GM21423 (cell line): ENCODE data around the gene SLCO6A1.
"Not testable (repeated sequence)": the region's sequence is repeated elsewhere in the genome, so short reads cannot be mapped to it uniquely, and the experiment has no call there.

ENCODE experiments used
- ATAC-seq: cut with Tn5 transposase; IDR thresholded peaks from one replicate; pipeline ENCODE4 v1.9.1; 2021; ENCODE audit warnings: mild to moderate bottlenecking, moderate library complexity; ENCODE audit not compliant: unreplicated experiment

SLCO6A1 gene

GRCh38 chr5:102498271-102499034 lies at the start of gene SLCO6A1:
TSS of gene SLCO6A1 (minus strand) at chr5:102499001. CDS start at chr5:102498844, 157 bp downstream.
- ATAC-seq = no peak

GRCh38 chr5:102547141-102548035 lies 48.6 kb upstream of the SLCO6A1 start:
- no peak for ATAC-seq

- ATAC-seq = peak; percentile 86
Measured at GRCh38 chr5:102545175-102545574, 46.4 kb upstream of the SLCO6A1 start.

GRCh38 chr5:102542057-102542456 lies 43.3 kb upstream of the SLCO6A1 start:
- ATAC-seq = no peak

- no peak for ATAC-seq
Measured at GRCh38 chr5:102539996-102540728, 41.4 kb upstream of the SLCO6A1 start.

- ATAC-seq = no peak
Measured at GRCh38 chr5:102539562-102539961, 40.8 kb upstream of the SLCO6A1 start.

- no peak for ATAC-seq
Measured at GRCh38 chr5:102537011-102537410, 38.2 kb upstream of the SLCO6A1 start.

GRCh38 chr5:102536323-102536928 lies 37.6 kb upstream of the SLCO6A1 start:
- ATAC-seq = no peak

- no peak for ATAC-seq
Measured at GRCh38 chr5:102532123-102532522, 33.3 kb upstream of the SLCO6A1 start.

GRCh38 chr5:102531506-102531905 lies 32.7 kb upstream of the SLCO6A1 start:
- peak; percentile 96 for ATAC-seq

- ATAC-seq = no peak
Measured at GRCh38 chr5:102529447-102529846, 30.6 kb upstream of the SLCO6A1 start.

GRCh38 chr5:102529031-102529430 lies 30.2 kb upstream of the SLCO6A1 start:
- no peak for ATAC-seq

GRCh38 chr5:102528600-102528999 lies 29.8 kb upstream of the SLCO6A1 start:
- no peak for ATAC-seq

GRCh38 chr5:102527547-102527946 lies 28.7 kb upstream of the SLCO6A1 start:
- no peak for ATAC-seq

GRCh38 chr5:102523541-102524175 lies 24.9 kb upstream of the SLCO6A1 start:
- ATAC-seq = peak; percentile 100

GRCh38 chr5:102511666-102512065 lies 12.9 kb upstream of the SLCO6A1 start:
- ATAC-seq = no peak

GRCh38 chr5:102491261-102491914 lies 7.4 kb downstream of the SLCO6A1 start:
- not testable (repeated sequence) for ATAC-seq

- no peak for ATAC-seq
Measured at GRCh38 chr5:102483736-102484135, 15.1 kb downstream of the SLCO6A1 start.

- ATAC-seq = no peak
Measured at GRCh38 chr5:102481054-102481715, 17.6 kb downstream of the SLCO6A1 start.
